HG02938 (cell line): ENCODE measurements around the gene AOC3.

Experiments used
- ATAC-seq: cut with Tn5 transposase; IDR thresholded peaks from one replicate; pipeline ENCODE4 v1.9.1; 2021; ENCODE audit warnings: mild to moderate bottlenecking, moderate library complexity; ENCODE audit not compliant: unreplicated experiment

The AOC3 gene, protein sequence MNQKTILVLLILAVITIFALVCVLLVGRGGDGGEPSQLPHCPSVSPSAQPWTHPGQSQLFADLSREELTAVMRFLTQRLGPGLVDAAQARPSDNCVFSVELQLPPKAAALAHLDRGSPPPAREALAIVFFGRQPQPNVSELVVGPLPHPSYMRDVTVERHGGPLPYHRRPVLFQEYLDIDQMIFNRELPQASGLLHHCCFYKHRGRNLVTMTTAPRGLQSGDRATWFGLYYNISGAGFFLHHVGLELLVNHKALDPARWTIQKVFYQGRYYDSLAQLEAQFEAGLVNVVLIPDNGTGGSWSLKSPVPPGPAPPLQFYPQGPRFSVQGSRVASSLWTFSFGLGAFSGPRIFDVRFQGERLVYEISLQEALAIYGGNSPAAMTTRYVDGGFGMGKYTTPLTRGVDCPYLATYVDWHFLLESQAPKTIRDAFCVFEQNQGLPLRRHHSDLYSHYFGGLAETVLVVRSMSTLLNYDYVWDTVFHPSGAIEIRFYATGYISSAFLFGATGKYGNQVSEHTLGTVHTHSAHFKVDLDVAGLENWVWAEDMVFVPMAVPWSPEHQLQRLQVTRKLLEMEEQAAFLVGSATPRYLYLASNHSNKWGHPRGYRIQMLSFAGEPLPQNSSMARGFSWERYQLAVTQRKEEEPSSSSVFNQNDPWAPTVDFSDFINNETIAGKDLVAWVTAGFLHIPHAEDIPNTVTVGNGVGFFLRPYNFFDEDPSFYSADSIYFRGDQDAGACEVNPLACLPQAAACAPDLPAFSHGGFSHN

DNA sequence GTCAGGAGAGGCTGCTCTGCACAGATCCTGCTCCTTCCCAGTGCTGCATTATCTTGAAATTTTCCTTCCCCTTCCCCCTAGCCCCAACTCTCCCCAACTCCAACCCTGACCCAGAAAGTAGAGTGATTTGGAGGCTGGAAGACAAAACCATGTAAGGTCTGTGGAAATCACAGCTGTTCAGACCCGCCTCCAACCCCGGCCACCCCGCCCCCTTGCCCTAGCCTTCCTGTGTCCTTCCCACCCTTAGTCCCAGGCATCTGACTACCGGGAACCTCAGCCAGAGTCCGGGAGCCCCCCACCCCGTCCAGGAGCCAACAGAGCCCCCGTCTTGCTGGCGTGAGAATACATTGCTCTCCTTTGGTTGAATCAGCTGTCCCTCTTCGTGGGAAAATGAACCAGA lies at the start of gene AOC3:
Gene AOC3, plus strand, starts transcription at position 246 of the 400 bp plus-strand sequence. Its CDS starts 145 bp downstream, at position 391.
- no peak for ATAC-seq

DNA sequence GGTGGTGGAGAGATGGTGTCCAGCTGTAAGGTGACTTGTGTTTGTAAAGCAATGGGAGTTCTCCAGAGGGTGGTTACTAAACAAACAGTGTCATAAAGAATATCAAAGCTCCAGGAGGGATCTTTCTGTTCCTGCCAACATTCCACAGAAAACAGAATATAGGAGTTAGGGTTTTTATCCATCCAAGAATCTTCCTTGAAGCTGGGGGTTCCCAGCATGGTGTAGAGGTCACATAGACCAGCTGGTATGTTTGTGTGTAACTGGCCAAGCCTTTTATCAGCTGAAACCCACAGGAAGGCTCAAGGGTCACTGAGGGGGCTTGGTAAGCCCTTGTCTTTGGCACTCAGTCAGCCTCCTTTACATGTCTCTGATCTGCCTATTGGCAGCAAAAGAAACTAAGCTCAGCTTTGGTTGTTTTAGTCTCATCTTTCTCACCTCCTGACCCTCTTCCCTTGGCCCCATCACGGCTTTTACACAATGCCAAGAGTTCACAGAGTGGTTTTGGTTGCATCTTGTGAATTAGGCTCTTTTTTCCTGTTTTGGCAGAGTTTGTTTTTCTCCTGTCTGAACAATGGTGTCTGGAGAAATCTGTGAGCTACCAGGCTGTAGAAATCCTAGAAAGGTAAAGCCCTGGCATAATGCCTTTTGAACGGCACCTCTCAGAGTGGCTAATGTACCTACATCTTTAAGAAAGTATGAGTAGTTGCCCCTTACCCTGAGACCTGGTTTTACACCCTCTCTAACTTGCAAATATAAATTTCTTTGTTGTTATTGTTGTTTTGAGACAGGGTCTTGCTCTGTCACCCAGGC lies 47.7 kb upstream of the AOC3 start:
- no peak for ATAC-seq

DNA sequence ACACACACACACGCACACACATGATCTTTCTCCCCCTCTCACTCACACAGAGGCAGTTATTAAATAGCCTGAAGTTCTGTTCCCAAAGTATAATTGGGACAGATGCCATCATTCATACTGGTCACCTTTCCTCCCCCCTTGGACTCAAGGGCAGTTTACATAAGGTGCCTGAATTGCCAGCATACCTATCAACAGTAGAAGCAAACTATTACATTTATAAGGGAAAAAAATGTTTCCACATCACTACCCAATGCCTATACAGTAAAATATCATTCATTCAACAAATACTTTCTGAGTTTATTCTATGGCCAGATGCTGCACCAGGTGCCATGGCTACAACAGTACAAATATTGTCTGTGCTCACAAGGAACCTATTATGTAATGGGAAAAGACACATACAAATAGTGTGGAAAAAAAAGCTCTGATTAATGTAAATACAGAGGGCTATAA lies 46.1 kb upstream of the AOC3 start:
- no peak for ATAC-seq

DNA sequence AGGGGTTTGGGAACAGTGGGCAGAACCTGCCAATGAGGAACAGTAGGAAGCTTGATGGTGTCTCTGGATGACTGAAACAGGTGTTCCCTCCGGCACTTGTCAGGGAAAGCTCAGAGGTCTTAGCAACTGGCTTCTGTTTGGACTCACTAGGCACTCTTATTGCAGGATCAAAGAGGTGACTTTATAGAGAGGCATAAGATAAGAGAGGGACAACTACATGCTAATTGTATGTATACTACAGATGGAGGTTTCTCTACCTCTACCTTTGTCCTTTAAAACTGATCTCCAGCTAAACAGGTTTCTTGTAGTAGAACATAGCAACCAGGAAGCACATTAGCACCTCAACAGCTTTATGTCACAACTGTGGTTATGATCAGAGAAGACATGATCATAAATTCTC lies 44.8 kb upstream of the AOC3 start:
- ATAC-seq: no peak

DNA sequence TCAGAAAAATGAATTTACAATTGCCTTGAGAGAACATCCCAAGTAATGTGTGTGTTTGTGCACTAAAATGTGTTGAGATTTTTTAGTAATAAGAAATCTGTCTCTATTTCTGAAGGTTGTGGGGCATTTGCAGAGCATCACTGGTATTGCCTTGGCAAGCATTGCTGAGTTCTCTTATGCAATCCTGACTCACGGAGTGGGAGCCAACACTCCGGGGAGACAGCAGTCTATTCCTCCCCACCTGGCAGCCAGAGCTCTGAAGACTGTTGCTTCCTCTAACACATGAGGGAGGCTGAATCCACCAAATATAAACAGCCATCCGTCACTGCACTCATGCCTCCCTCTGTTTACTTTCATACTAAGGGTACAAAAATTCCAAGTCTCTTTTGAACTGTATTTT lies 41.7 kb upstream of the AOC3 start:
- no peak for ATAC-seq

DNA sequence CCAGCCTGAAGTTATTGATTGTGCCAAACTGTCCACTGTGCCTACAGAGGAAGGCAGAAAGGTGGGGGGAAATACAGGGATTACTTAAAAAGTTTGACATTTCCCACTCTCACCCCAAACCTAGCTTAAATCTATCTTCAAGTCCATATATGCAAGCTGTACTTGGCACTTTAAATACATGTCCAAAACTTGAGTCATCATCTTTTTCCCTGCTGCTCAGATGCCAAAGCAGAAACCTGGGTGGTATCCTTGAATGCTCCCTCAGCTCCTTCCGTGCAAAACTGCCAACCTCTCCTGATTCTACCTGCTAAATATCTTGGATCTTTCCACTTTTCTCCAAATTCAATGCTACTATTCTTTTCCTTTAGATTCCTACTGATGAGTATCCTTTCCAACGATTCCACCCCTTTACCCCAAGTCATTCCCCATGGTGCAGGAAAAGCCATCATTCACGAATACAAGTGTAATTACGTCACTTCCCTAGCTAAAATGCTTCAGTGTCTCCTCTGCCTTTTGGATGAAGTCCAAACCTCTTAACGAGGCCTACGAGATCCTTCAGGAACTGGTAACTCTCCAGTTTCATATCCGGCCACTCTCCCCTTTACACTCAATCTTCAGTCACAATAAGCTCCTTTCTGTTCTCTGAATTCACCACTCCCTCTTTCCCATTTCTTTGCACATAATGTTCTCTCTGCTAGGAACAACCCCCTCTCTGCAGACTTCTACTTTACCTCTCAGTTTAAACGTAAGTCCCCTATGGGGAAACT lies 36.2 kb upstream of the AOC3 start:
- ATAC-seq: no peak

DNA sequence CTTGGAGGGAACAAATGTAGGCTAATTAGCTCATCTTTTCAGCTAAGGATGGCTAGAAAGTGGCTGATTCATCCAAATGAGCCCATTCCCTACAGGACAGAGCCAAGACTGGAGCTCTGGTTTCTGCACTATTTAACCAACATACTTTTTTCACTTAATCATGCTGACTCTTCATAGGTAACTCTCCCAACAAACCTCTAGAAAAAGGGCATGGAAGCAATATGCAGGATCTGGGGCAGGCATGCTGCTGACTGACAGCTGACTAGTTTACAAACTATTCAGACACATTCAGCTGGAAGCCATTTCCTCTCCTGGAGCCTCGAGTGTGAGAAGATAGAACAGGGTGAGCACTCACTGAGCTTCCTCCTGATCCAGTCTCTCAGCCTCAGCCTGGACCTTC lies 33.1 kb upstream of the AOC3 start:
- ATAC-seq: no peak

DNA sequence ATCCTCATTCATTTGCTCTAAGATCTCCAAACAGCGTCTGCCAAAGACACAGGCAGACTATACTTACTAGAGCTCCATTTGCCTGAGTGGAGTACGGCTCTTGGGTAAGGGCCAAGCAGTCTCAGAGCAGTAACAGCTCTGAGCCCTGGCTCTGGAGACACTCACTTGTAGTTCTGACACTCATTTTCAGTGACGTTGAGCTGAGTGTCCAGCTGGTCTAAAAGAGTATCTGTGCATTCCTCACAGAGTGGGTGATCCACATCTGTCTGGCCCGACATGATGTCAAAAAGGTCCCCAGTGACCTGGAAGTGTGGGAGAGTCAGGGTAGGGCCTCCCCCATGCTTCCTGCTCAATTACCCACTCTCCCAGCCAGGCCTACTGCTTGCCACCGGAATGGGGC lies 32.6 kb upstream of the AOC3 start:
- ATAC-seq: no peak

DNA sequence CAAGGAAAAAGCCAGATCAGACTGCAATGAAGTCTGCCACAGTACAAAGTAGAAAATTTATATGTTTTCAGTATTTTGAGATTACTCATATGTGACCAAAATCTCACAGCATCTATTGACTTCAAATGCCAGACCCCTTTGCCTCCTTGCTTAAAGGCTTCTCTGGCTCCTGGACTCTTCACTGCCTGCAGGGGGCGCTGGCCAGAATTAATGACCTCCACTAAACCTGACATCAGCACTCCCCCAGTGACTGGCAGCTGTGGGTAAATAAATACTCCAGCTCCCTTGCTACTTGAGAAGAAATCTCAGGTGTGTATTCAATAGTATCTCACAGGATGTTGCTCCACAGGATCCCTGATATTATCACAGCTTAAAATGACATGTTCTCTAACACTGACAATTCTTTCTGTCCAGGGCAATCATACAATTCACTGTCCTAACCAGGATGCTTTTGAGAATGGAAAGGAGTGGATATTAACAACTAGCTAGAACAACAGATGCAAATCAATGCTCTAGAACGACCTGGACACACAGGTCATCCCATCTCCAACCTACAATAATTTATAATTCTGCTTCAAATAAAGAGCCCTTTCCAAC lies 31.0 kb upstream of the AOC3 start:
- no peak for ATAC-seq

DNA sequence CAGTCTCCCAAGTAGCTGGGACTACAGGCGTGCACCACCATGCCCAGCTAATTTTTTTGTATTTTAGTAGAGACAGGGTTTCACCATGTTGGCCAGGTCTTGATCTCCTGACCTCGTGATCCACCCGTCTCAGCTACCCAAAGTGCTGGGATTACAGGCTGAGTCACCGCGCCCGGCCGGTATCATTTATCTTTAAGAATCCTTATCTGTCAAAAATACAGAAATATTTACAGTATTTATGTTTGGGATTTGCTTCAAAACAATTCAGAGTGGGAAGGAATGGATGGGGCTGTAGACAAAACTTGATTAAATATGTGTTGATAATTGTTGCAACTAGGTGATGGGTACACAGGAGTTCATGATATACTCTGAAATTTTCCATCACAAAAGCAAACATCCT lies 29.8 kb upstream of the AOC3 start:
- no peak for ATAC-seq

DNA sequence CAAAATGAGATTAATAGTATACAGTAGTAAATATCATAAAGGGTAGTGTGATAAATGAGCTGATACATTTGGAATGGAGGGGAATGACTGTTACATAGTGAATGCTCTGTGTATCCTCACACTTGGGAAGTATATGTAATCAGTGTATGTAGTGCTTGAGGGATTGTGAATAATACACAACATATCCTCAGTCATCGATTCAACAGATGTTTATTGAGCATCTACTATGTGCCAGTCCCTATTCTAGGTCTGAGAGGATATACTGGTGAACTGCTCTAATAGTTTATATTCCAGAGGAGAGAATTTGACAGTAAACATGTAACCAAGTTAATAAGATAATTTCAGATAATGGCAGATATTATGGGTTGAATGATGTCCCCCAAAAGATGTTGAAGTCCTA lies 23.5 kb upstream of the AOC3 start:
- ATAC-seq: no peak

DNA sequence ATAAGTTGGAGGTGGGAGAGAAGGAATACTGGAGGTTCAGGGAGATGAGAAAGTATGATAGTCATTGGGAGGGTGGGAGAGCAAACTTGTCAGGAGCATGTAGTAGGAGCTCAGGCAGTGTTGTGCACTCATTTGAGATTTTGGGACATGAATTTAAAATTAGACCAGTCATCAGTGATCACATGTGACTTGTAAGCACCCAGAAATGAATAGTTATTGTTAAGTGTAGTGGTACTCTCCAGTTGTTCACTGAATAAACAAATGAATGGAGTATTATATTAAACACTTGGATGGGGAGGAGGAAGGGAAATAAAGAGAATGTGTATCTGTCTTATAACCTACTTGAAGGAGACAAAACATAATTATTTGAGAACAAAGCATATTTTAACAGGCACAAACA lies 20.0 kb upstream of the AOC3 start:
- no peak for ATAC-seq

DNA sequence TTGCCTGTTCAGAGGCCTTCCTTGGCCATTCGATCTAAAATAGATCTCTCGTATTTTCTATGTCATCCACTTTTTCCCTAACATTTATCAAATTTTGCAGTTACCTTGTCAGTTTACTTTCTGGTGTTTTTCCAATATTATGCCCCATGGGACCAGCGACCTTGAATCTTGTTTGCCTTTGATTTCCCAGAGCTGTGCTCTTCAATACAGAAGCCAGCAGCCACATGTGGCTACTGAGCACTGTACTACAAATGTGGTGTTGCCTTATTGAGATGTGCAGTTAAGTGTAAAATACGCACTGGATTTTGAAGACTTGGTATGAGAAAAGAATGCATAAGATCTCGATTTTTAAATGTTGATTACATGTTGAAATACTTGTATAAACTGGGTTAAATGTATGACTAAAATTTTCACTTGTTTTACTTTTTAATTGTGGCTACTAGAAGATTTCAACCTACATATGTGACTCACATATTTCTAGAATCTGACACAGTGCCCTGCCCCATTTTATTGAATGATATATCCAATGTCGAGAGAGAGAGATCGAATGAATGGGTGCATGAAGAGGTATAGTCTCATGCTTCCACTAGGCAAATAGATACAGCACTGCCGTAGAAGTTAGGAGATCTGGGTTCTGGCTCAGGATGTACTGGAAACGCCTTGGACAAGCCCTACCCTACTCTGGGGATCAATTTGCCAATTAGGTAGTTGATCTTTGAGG lies 18.6 kb upstream of the AOC3 start:
- ATAC-seq: peak; percentile 20

DNA sequence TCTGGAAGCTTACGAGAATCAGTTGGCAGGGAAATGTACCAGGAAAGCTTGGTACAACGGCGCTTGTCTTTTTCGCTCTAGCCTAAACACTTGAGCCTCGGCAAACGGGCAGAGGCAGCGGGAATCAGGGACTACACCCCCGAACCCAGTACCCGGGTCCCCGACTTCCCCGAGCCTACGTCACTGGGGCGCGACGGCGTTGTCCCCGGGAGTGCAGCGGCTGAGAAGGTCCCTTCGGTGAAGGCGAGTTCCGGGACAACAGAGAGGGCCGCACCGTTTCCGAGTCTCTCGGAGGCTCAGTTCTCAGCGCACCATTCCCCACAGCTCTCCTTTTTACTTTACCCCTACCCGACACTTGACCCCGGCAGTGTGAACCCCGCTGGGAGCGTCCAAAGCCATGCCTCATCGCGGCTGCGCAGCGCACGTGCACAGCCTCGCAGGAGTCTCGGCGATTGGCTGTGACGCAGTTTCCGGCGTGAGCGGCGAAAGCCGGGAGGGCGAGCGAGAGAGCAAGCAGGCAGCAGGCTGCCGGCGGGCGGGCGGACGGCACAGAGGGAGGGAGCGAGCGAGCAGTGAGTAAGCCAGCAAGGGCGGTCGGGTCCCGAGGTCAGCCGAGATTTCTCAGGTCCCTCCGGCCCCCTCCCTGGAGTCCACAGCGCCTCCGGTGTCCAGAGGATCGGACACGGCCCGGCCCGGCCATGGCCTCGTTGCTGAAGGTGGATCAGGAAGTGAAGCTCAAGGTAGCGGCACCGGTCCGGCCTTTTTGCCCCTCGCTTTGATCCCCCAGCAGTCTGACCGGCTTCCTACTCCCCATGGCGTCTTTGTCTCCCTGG lies 17.8 kb upstream of the AOC3 start, which contains the start of gene PSME3:
Gene PSME3, plus strand, starts transcription at position 464 of the 833 bp plus-strand sequence. Its CDS starts 235 bp downstream, at position 699.
- peak; percentile 66 for ATAC-seq

DNA sequence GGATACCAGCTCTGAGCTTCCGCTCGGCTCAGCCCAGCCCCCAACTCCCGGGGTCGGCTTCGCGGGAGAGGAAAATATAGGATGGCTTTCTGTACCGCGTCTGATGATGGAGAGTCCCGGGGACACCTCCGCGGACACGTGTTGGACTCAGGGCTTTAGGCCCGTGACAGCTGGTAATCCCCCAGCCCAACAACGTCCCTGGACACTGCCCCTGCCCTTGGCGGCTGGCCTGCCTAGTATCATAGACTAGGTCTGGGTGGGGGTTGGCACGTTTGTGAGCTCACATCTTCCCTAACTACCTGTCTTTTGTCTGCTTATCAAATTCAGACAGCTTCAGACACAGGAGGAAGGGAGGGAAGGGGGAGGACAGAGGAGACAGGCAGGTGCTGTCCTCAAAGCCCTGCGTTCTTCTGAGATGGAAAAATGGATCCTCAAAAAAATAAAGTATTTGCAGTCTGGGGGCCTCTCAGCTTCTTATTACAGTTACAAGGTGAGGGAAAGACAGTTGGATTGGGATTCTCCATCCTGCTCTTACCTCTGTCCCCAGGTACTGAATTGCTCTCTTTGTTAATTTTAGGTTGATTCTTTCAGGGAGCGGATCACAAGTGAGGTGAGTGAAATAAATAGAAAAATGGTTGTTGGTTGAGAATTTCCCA lies 17.1 kb upstream of the AOC3 start:
- no peak for ATAC-seq

DNA sequence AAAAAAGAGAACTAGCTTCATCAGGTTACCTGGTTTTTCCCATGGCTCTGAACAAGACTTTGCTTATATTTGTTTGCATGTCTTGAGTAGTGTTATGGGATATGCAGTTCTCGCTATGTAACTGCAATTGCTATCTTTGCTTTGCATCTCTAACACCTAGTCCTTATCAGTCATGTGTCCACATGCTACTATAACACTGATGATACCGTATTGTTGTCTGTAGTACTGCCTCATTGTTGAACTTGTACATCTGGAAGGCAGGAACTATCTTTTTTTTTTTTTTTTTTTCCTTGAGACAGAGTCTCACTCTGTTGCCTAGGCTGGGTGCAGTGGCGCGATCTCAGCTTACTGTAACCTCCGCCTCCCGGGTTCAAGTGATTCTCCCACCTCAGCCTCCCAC lies 15.3 kb upstream of the AOC3 start:
- no peak for ATAC-seq

DNA sequence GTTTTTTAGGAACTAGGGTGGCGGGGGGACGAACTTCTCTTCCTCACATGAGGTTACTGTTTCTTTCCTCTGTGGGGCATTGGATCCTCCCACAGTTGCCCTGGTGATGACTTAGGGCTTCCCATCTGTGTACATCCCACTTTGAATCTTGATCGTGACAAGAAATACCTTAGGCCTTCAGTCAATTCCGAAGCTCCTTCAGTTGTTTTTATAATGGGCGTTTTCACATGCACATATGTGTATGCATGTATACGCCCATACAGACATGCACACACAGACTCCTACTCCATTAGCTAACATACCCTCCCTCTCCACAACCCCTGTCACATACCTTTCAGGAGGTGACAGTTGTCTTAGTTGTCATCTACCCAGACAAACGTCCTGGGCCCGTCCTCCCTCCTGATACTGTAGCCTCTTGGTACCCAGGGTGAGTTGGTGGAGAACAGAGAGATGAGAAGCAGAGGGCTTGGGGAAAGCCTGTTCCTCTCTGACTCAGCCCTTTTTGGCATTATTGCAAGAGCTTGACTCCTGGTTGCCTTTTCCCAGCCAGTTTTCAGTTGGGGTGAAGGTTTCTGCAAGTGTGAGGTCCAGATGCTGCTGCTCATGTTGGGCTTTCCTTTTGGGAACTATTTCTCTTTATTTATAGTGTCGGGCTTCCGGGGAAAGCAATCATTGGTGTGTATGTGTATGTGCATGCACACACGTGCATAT lies 8.9 kb upstream of the AOC3 start:
- ATAC-seq: no peak
